Cardiac muscle cell (in vitro differentiated cells and primary cell): Measurements from ENCODE around the gene DPYSL5. TPM values are rescaled to one million over a fixed set of nuclear protein-coding genes. Genes with fewer than 3 reads are reported as not detected.

Source experiments
- DNase-seq, 2 donors: peaks; one replicate each; pipeline versions ENCODE4 v3.0.0 to v3.0.0-alpha.2; 2010 to 2017; ENCODE audit warnings: low read depth in 1 of 2, low spot score in 1 of 2
- H3K27ac ChIP-seq: fragments of 200-600 bp; sonication (generic); 2 replicates; pipeline ENCODE4 v1.5.1; 2016
- H3K27me3 ChIP-seq: fragments of 200-600 bp; sonication (generic); 2 replicates; pipeline ENCODE4 v1.6.0; 2016; ENCODE audit warnings: control low read depth
- H3K36me3 ChIP-seq: fragments of 200-600 bp; sonication (generic); 2 replicates; pipeline ENCODE4 v1.5.1; 2016; ENCODE audit warnings: control low read depth
- H3K4me1 ChIP-seq: fragments of 200-600 bp; sonication (generic); 2 replicates; pipeline ENCODE4 v1.8.1; 2017; ENCODE audit warnings: low read depth, mild to moderate bottlenecking, mixed run types
- H3K4me3 ChIP-seq: fragments of 200-600 bp; sonication (generic); 2 replicates; pipeline ENCODE4 v1.5.1; 2016; ENCODE audit warnings: mild to moderate bottlenecking
- H3K9me3 ChIP-seq: fragments of 200-600 bp; sonication (generic); 2 replicates; pipeline ENCODE4 v1.5.1; 2017; ENCODE audit warnings: low read depth, mild to moderate bottlenecking, control low read depth
- polyA plus RNA-seq: library from polyadenylated mRNA; unstranded; fragments of >200 nt; fragmentation: Nextera tagmentation; extraction: Ambion mirVana; gene quantifications from 2 replicates; pipeline ENCODE4 v1.2.1, GENCODE V29; 2016
- total RNA-seq: library from RNA; depleted of rRNA; stranded (reverse); fragments of >200 nt; gene quantifications from 2 replicates; pipeline ENCODE4 v1.2.3, GENCODE V29; 2016
- TF ChIP-seq, protein P1 (sequence below): IDR thresholded peaks from 2 replicates; pipeline ENCODE4 v1.5.1; 2012; ENCODE audit warnings: low read depth, mild to moderate bottlenecking, low read length

DPYSL5 gene
- total and polyA plus RNA-seq, 2 experiments from 2014 or later, result 4.1 to 5.6 TPM

GRCh38 chr2:26873286-26873983 is 25.5 kb downstream of the DPYSL5 start:
- peaks cover 47% of the 10 kb centered on the region for H3K27me3 ChIP-seq
- no peak overlapping the region for H3K4me3 ChIP-seq
- no peak overlapping the region for H3K27ac ChIP-seq
- no peaks in the 10 kb centered on the region for H3K4me1 ChIP-seq
- no peaks in the 10 kb centered on the region for H3K9me3 ChIP-seq
- no peak for DNase-seq
- TF ChIP-seq, protein P1, sequence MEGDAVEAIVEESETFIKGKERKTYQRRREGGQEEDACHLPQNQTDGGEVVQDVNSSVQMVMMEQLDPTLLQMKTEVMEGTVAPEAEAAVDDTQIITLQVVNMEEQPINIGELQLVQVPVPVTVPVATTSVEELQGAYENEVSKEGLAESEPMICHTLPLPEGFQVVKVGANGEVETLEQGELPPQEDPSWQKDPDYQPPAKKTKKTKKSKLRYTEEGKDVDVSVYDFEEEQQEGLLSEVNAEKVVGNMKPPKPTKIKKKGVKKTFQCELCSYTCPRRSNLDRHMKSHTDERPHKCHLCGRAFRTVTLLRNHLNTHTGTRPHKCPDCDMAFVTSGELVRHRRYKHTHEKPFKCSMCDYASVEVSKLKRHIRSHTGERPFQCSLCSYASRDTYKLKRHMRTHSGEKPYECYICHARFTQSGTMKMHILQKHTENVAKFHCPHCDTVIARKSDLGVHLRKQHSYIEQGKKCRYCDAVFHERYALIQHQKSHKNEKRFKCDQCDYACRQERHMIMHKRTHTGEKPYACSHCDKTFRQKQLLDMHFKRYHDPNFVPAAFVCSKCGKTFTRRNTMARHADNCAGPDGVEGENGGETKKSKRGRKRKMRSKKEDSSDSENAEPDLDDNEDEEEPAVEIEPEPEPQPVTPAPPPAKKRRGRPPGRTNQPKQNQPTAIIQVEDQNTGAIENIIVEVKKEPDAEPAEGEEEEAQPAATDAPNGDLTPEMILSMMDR, result no peak
- no peaks in the 10 kb centered on the region for H3K36me3 ChIP-seq

DNA sequence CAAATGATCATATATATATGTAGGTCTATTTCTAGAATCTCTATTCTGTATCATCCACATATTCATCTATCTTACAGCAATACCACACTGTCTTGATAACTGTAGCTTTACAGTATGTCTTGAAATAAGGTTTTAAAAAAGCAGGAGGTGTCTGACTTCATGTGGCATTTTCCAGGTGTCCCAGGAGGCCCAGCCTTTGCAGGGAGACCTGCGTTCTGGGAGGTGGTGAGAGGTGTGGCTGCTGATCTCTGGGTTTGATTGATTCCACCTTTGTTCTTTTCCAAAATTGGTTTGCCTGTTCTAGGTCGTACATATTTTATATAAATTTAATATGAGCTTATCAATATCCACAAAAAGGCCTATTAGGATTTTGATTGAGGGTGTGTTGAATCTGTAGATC is 26.6 kb downstream of the DPYSL5 start:
- H3K9me3 ChIP-seq, result no peaks in the 10 kb centered on the region
- no peaks in the 10 kb centered on the region for H3K36me3 ChIP-seq
- H3K4me1 ChIP-seq, result no peaks in the 10 kb centered on the region
- TF ChIP-seq, protein P1, result no peak
- no peak for DNase-seq
- H3K4me3 ChIP-seq, result no peak overlapping the region
- H3K27me3 ChIP-seq, result peaks cover 47% of the 10 kb centered on the region
- no peak overlapping the region for H3K27ac ChIP-seq

GRCh38 chr2:26875065-26875634 is 27.2 kb downstream of the DPYSL5 start:
- H3K27me3 ChIP-seq, result peaks cover 44% of the 10 kb centered on the region
- DNase-seq, result no peak
- H3K27ac ChIP-seq, result no peak overlapping the region
- no peaks in the 10 kb centered on the region for H3K9me3 ChIP-seq
- H3K4me1 ChIP-seq, result no peaks in the 10 kb centered on the region
- H3K36me3 ChIP-seq, result no peaks in the 10 kb centered on the region
- H3K4me3 ChIP-seq, result no peak overlapping the region
- TF ChIP-seq, protein P1, result no peak

DNA sequence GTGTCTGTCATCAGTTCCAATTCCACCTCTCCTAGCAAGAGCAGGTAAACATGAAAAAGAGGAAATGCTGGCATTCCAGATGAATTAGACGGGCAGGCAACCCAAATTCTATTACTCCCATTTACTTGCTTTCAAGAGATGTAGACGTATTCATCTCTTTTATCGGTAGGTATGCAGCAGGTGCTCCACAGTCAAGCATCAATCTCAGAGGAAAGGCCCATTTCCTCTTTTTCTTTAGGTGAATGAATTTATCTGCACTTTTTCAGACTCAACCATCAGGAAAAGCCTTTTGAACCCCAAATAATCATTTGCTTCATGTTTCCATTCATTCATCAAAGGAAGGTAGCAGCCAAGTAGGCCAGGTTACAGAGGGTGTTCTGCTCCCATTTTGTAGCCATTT is 27.9 kb downstream of the DPYSL5 start:
- DNase-seq, result no peak
- Histone ChIP-seq H3K4me3 (no peak overlapping the region), H3K4me1 (no peaks in the 10 kb centered on the region), H3K27me3 (peaks cover 43% of the 10 kb centered on the region), H3K27ac (no peak overlapping the region), H3K36me3 (no peaks in the 10 kb centered on the region), H3K9me3 (no peaks in the 10 kb centered on the region)
- TF ChIP-seq, protein P1, result no peak

DNA sequence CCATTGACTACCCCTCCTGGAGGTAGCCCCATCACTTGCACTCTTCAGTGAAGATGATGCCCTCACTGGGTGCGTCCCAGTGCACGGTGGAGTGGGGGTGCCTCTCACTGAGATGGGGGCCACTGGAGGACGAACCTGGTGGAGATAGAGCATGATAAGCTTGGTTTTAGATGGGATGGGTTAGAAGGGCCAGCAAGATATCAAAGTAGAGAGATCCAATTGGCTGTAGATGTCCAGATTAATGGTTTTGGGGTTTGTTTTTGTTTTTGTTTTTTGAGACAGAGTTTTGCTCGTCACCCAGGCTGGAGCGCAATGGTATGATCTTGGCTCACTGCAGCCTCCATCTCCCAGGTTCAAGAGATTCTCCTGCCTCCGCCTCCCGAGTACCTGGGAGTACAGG is 28.3 kb downstream of the DPYSL5 start:
- Histone ChIP-seq H3K9me3 (no peaks in the 10 kb centered on the region), H3K27ac (no peak overlapping the region)
- TF ChIP-seq, protein P1, result no peak

More for the DNA sequence above, 28.3 kb downstream of the DPYSL5 start:
- Histone ChIP-seq H3K4me3 (no peak overlapping the region), H3K4me1 (no peaks in the 10 kb centered on the region), H3K27me3 (peaks cover 40% of the 10 kb centered on the region), H3K36me3 (no peaks in the 10 kb centered on the region)
- no peak for DNase-seq
